K562 (cell line): ENCODE data around the gene LSP1. TPM values are rescaled to one million over a fixed set of nuclear protein-coding genes. Genes with fewer than 3 reads are reported as not detected.

Experiments used
- ATAC-seq: fragments of 200-7000 bp; cut with Tn5 transposase; 3 replicates; pipeline ENCODE4 v1.9.1; 2020; ENCODE audit warnings: moderate library complexity
- BruUV-seq: library from RNA; stranded (reverse); fragments of 400-500 nt; replicated peaks from 2 replicates; lab custom pipeline; 2021; lab: Mats Ljungman, UMichigan
- CTCF ChIA-PET: fragments of 300-600 bp; formaldehyde crosslinking; extraction: SDS; loops from one replicate; lab custom pipeline; 2021; ENCODE audit warnings: low intra/inter-chr PET ratio; lab: Yijun Ruan, JAX
- POLR2A ChIA-PET: fragments of 300-600, 350-650 bp; sonication (Branson Sonifier 250); formaldehyde crosslinking; extraction: SDS; loops from one replicate; lab custom pipeline; 2021; ENCODE audit warnings: antibody characterized with exemption, inconsistent platforms; lab: Yijun Ruan, JAX
- DNase-seq, 4 experiments: peaks; one replicate each; pipeline versions ENCODE4 v3.0.0 to v3.0.0-alpha.2; 2011 to 2018; ENCODE audit warnings: low spot score in 3 of 4, mixed read lengths in 3 of 4; ENCODE audit errors: extremely low read depth in 1 of 4
- FAIRE-seq: peaks from 2 replicates; lab custom pipeline; 2011; peaks lifted over from hg19 to GRCh38; lab: Jason Lieb, UNC
- H2AFZ ChIP-seq: 2 replicates; pipeline ENCODE4 v1.6.0; 2011; ENCODE audit warnings: low read depth, low read length, control low read depth, inconsistent platforms
- H3K27ac ChIP-seq: fragments of 200-600 bp; 3 replicates; pipeline ENCODE4 v1.8.0; 2011; ENCODE audit warnings: low read depth, mild to moderate bottlenecking, control low read depth, inconsistent platforms, low read length, moderate library complexity, mixed read lengths; ENCODE audit errors: extremely low read depth
- H3K27me3 ChIP-seq, 2 experiments: fragments of 300-600 bp in 1 of 2; 2 replicates in 1 of 2; 3 replicates in 1 of 2; pipeline versions ENCODE4 v1.6.0 to v1.8.0; 2011; ENCODE audit warnings: inconsistent platforms in 2 of 2, low read length in 2 of 2, mild to moderate bottlenecking in 1 of 2, mixed read lengths in 1 of 2, moderate library complexity in 1 of 2; ENCODE audit not compliant: control insufficient read depth in 2 of 2, insufficient read depth in 2 of 2
- H3K36me3 ChIP-seq: fragments of 300-600 bp; 3 replicates; pipeline ENCODE4 v1.8.0; 2011; ENCODE audit warnings: mild to moderate bottlenecking, low read length, inconsistent platforms; ENCODE audit not compliant: control insufficient read depth, insufficient read depth
- H3K4me1 ChIP-seq, 2 experiments: fragments of 200-600 bp in 1 of 2; replicated peaks in 1 of 2; 2 replicates in 1 of 2; 3 replicates in 1 of 2; pipeline versions ENCODE4 v1.5.1 to v1.8.0; 2011; ENCODE audit warnings: inconsistent platforms in 2 of 2, low read length in 2 of 2, mild to moderate bottlenecking in 1 of 2, mixed read lengths in 1 of 2, moderate library complexity in 1 of 2; ENCODE audit not compliant: control insufficient read depth in 2 of 2, insufficient read depth in 2 of 2
- H3K4me2 ChIP-seq: 2 replicates; pipeline ENCODE4 v1.6.1; 2011; ENCODE audit warnings: low read length, control low read depth, inconsistent platforms, mixed read lengths; ENCODE audit not compliant: insufficient read depth
- H3K4me3 ChIP-seq: fragments of 200-600 bp; sonication (generic), shearing (Covaris generic); 2 replicates; pipeline ENCODE4 v1.5.1; 2016; ENCODE audit warnings: control low read depth, inconsistent platforms
- H3K79me2 ChIP-seq: fragments of 200-600 bp; 3 replicates; pipeline ENCODE4 v1.8.0; 2011; ENCODE audit warnings: low read length, inconsistent platforms; ENCODE audit not compliant: control insufficient read depth, insufficient read depth
- H3K9ac ChIP-seq, 2 experiments: 2 replicates each; pipeline versions ENCODE4 v1.6.0 to v1.6.1; 2011; ENCODE audit warnings: low read depth in 2 of 2, low read length in 2 of 2, control low read depth in 1 of 2, inconsistent platforms in 1 of 2, mild to moderate bottlenecking in 1 of 2, mixed read lengths in 1 of 2; ENCODE audit not compliant: insufficient read depth in 1 of 2
- H3K9me1 ChIP-seq: one replicate; pipeline ENCODE4 v1.6.0; 2011; ENCODE audit warnings: inconsistent platforms, mild to moderate bottlenecking, low read length, moderate library complexity; ENCODE audit not compliant: control insufficient read depth, insufficient read depth
- H3K9me3 ChIP-seq: replicated peaks from 2 replicates; pipeline ENCODE4 v1.5.1; 2011; ENCODE audit warnings: low read depth, low read length, inconsistent platforms; ENCODE audit not compliant: control insufficient read depth, insufficient read depth
- H4K20me1 ChIP-seq: replicated peaks from 2 replicates; pipeline ENCODE4 v1.6.1; 2011; ENCODE audit warnings: low read length, inconsistent platforms, mixed read lengths; ENCODE audit not compliant: control insufficient read depth, insufficient read depth
- ILK ChIP-seq: fragments of 450-650 bp; IDR thresholded peaks from 2 replicates; pipeline ENCODE4 v1.6.1; 2016; ENCODE audit warnings: missing genetic modification characterization, low read depth, mild to moderate bottlenecking, missing compliant biosample characterization, moderate library complexity, borderline replicate concordance
- SIX5 ChIP-seq, 2 experiments: IDR thresholded peaks; 2 replicates each; pipeline ENCODE4 v1.6.1; 2011; ENCODE audit warnings: low read length in 2 of 2, borderline replicate concordance in 1 of 2, low read depth in 1 of 2, mild to moderate bottlenecking in 1 of 2, moderate library complexity in 1 of 2; ENCODE audit not compliant: insufficient read depth in 1 of 2
- TGIF2 ChIP-seq: sonication (generic); formaldehyde crosslinking; IDR thresholded peaks from 2 replicates; pipeline ENCODE4 v1.8.1; 2022; ENCODE audit warnings: mild to moderate bottlenecking, missing genetic modification reagents, moderate library complexity
- YY1 ChIP-seq, 3 experiments: IDR thresholded peaks; 2 replicates each; pipeline ENCODE4 v1.6.1; 2011; ENCODE audit warnings: low read length in 2 of 3, mild to moderate bottlenecking in 2 of 3, moderate library complexity in 2 of 3, borderline replicate concordance in 1 of 3, control low read depth in 1 of 3, low read depth in 1 of 3; ENCODE audit not compliant: insufficient read depth in 3 of 3, insufficient replicate concordance in 2 of 3, control insufficient read depth in 1 of 3, insufficient read length in 1 of 3; ENCODE audit errors: extremely low read depth in 1 of 3
- ZNF282 ChIP-seq: sonication (generic); formaldehyde crosslinking; IDR thresholded peaks from 2 replicates; pipeline ENCODE4 v1.8.1; 2023; ENCODE audit warnings: missing genetic modification reagents
- ZNF717 ChIP-seq: fragments of 250-450 bp; sonication (Bioruptor Pico); IDR thresholded peaks from 2 replicates; pipeline ENCODE4 v1.5.0; 2021
- WGBS: fragments of 100-300 bp; shearing (Covaris generic); methylation state at CpG from one replicate; pipeline ENCODE4 v1.1.6; 2016; ENCODE audit warnings: low coverage, mixed read lengths; ENCODE audit not compliant: insufficient coverage; ENCODE audit errors: missing lambda C conversion rate; 5-methylcytosine and 5-hydroxymethylcytosine counted together
- in situ Hi-C: fragments of 300-500 bp; cut with MboI; formaldehyde crosslinking; loops from 4 replicates; pipeline ENCODE4 v1.15.0; 2018; ENCODE audit warnings: inconsistent platforms, mixed read lengths
- intact Hi-C: fragments of 100-400 bp; cut with micrococcal nuclease; formaldehyde crosslinking; loops from 2 replicates; pipeline ENCODE4 v1.14.2; 2022
- polyA plus RNA-seq, 8 experiments: library from polyadenylated mRNA; depleted of rRNA in 4 of 8; stranded (reverse) in 5 of 8; unstranded in 3 of 8; fragments of >200 nt; fragmentation: Nextera tagmentation in 2 of 8; fragmentation: Illumina TruSeq in 1 of 8; extraction: Ambion mirVana in 2 of 8; extraction: Trizol in 1 of 8; gene quantifications; 2 replicates each; pipeline versions ENCODE4 v1.2.1 to v1.2.3, GENCODE V29; 2011 to 2014; ENCODE audit warnings: inconsistent platforms in 1 of 8, missing spikeins in 1 of 8
- total RNA-seq, 7 experiments: library from RNA; depleted of rRNA in 6 of 7; stranded (reverse); fragments of >200 nt in 6 of 7; fragmentation: Illumina TruSeq in 2 of 7; extraction: Trizol in 2 of 7; gene quantifications; 2 replicates each; pipeline versions ENCODE4 v1.2.1 to v1.2.3, GENCODE V29; 2011 to 2021; ENCODE audit warnings: low replicate concordance in 1 of 7
- TF ChIP-seq, protein P1 (sequence below): fragments of 200-800 bp; sonication (Bioruptor generic); IDR thresholded peaks from 2 replicates; pipeline ENCODE4 v1.6.1; 2017; ENCODE audit warnings: missing genetic modification characterization, missing compliant biosample characterization
- TF ChIP-seq, protein P2 (sequence below): fragments of 200-400 bp; formaldehyde crosslinking; IDR thresholded peaks from 2 replicates; pipeline ENCODE4 v1.6.1; 2017; ENCODE audit warnings: mild to moderate bottlenecking, low read depth, low read length, moderate library complexity

LSP1 gene
- total and polyA plus RNA-seq, 9 of the 15 experiments (the other 6 are each of a cell fraction or from before 2014, with no cell fraction given), result 0.08 to 2.9 (median 0.65) TPM; not detected in 2

DNA sequence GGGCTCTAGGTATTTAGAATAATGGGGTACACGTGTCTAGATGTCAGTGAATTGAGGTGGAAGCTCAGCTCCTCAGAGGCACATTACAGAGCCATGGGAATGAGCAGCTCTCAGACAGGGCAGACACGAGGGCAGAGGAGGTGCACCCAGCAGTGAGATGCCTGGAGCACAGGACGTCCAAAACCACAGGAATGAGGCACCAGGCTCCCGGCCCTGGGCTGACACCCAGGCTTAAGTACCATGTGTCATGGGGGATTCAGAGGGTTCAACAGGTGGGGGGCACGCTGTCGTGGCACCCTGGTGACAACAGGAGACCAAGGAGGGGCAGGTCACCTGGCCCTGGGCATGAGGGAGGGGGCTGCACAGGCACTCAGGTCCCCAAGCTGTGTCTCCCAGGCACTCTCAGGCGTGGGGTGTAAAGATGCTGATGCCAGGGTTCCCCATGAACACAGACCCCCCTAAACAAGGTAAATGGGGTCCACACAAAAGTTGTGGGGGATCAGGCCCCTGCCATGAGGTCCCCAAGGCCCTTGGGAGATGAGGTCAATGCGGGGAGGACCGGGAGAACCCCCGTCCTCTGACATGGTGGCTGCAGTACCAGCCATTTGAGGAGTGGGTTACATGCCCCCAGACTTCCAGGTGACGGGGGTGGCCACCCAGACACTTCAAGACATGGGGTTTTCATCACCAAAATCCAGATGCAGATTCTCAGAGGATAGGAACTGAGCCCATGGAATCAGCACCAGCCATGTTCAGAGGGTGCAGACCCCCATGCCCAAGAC is 23.7 kb upstream of the LSP1 start:
- Histone ChIP-seq H3K9me3 (no peaks in the 10 kb centered on the region), H3K4me2 (no peak overlapping the region), H3K79me2 (no peaks in the 10 kb centered on the region), H3K4me3 (no peak overlapping the region), H4K20me1 (peaks cover 7% of the 10 kb centered on the region), H3K27me3 (peaks cover 0 to 55% of the 10 kb centered on the region in 2 experiments; a peak in 3 of 5 replicates), H3K4me1 (peaks cover 0 to 52% of the 10 kb centered on the region in 2 experiments; a peak in 2 of 5 replicates), H2AFZ (no peak overlapping the region), H3K9me1 (no peaks in the 10 kb centered on the region), H3K27ac (no peak overlapping the region), H3K36me3 (no peaks in the 10 kb centered on the region), H3K9ac (no peak overlapping the region)
- intact Hi-C loops, result loop anchor here (5.0 kb wide), 1 partner anchor 323 kb away; no protein-coding TSS in a partner anchor
- WGBS, result 0% methylated on average over 11 of the region's 11 CpGs
- FAIRE-seq (no peak), ATAC-seq (no peak), DNase-seq (no peak)
- CTCF ChIA-PET, result interaction anchor here (0.8 to 2.4 kb wide), 2 partner anchors 135 to 136 kb away, joined by 3 to 6 read pairs; no protein-coding TSS in a partner anchor
- POLR2A ChIA-PET, result interaction anchor here (0.5 to 1.0 kb wide), 2 partner anchors 31 to 135 kb away, joined by 3 to 4 read pairs; no protein-coding TSS in a partner anchor
- in situ Hi-C loops, result no loop called here
- BruUV-seq, result no TSS peak
- TF ChIP-seq, protein P1, sequence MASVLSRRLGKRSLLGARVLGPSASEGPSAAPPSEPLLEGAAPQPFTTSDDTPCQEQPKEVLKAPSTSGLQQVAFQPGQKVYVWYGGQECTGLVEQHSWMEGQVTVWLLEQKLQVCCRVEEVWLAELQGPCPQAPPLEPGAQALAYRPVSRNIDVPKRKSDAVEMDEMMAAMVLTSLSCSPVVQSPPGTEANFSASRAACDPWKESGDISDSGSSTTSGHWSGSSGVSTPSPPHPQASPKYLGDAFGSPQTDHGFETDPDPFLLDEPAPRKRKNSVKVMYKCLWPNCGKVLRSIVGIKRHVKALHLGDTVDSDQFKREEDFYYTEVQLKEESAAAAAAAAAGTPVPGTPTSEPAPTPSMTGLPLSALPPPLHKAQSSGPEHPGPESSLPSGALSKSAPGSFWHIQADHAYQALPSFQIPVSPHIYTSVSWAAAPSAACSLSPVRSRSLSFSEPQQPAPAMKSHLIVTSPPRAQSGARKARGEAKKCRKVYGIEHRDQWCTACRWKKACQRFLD, result no peak
- TF ChIP-seq TGIF2 (CRISPR knock-in tag) (no peak), ZNF717 (no peak), SIX5 (IDR thresholded peaks at IDR 0.05; ENCODE audit: borderline replicate concordance in 1 of 2, insufficient read depth in 1 of 2, low read depth in 1 of 2, low read length in 2 of 2) (no peak), ILK (tag) (no peak), ZNF282 (CRISPR knock-in tag) (no peak), YY1 (IDR thresholded peaks at IDR 0.05; ENCODE audit: borderline replicate concordance in 1 of 3, control insufficient read depth in 1 of 3, extremely low read depth in 1 of 3, insufficient read depth in 3 of 3, insufficient read length in 1 of 3, insufficient replicate concordance in 2 of 3, low read depth in 1 of 3, low read length in 2 of 3) (no peak)
- TF ChIP-seq, protein P2, sequence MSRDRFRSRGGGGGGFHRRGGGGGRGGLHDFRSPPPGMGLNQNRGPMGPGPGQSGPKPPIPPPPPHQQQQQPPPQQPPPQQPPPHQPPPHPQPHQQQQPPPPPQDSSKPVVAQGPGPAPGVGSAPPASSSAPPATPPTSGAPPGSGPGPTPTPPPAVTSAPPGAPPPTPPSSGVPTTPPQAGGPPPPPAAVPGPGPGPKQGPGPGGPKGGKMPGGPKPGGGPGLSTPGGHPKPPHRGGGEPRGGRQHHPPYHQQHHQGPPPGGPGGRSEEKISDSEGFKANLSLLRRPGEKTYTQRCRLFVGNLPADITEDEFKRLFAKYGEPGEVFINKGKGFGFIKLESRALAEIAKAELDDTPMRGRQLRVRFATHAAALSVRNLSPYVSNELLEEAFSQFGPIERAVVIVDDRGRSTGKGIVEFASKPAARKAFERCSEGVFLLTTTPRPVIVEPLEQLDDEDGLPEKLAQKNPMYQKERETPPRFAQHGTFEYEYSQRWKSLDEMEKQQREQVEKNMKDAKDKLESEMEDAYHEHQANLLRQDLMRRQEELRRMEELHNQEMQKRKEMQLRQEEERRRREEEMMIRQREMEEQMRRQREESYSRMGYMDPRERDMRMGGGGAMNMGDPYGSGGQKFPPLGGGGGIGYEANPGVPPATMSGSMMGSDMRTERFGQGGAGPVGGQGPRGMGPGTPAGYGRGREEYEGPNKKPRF, result no peak
